HuH-7.5 (cell line): ENCODE results near the gene RAB3IP.
"Not testable (repeated sequence)": the region's sequence is repeated elsewhere in the genome, so short reads cannot be mapped to it uniquely, and the experiment has no call there.

ENCODE experiments used
- DNase-seq: peaks from one replicate; pipeline ENCODE4 v3.0.0; 2011; ENCODE audit warnings: low spot score

RAB3IP gene

GRCh38 chr12:69835081-69835480 is 96.4 kb downstream of the RAB3IP start:
- DNase-seq: no peak

- DNase-seq: no peak
Observed at GRCh38 chr12:69836015-69836414, 97.4 kb downstream of the RAB3IP start.

- no peak for DNase-seq
Observed at GRCh38 chr12:69837191-69837590, 98.5 kb downstream of the RAB3IP start.

GRCh38 chr12:69837657-69838415 is 99.2 kb downstream of the RAB3IP start:
- no peak for DNase-seq

GRCh38 chr12:69840727-69841126 is 102.1 kb downstream of the RAB3IP start:
- no peak for DNase-seq

- DNase-seq: no peak
Observed at GRCh38 chr12:69843608-69844007, 104.9 kb downstream of the RAB3IP start.

- DNase-seq: no peak
Observed at GRCh38 chr12:69844416-69844815, 105.8 kb downstream of the RAB3IP start.

GRCh38 chr12:69844836-69845235 is 106.2 kb downstream of the RAB3IP start:
- no peak for DNase-seq

- no peak for DNase-seq
Observed at GRCh38 chr12:69846976-69847375, 108.3 kb downstream of the RAB3IP start.

- no peak for DNase-seq
Observed at GRCh38 chr12:69851976-69852375, 113.3 kb downstream of the RAB3IP start.

- not testable (repeated sequence) for DNase-seq
Observed at GRCh38 chr12:69853176-69853961, 114.7 kb downstream of the RAB3IP start.

- no peak for DNase-seq
Observed at GRCh38 chr12:69866698-69867097, 128.0 kb downstream of the RAB3IP start.

- DNase-seq: no peak
Observed at GRCh38 chr12:69868695-69869094, 130.0 kb downstream of the RAB3IP start.

- no peak for DNase-seq
Observed at GRCh38 chr12:69872804-69873203, 134.1 kb downstream of the RAB3IP start.
